H9 (cell line): ENCODE measurements around the gene TAF15. TPM values are rescaled to one million over a fixed set of nuclear protein-coding genes. Genes with fewer than 3 reads are reported as not detected.

Experiments
- DNase-seq: peaks from one replicate; pipeline ENCODE4 v3.0.0-alpha.2; 2017
- H2AFZ ChIP-seq: one replicate; pipeline ENCODE4 v1.6.1; 2013; ENCODE audit warnings: mild to moderate bottlenecking, low read length, control low read depth, moderate library complexity
- H2AK5ac ChIP-seq: 2 replicates; pipeline ENCODE4 v1.6.1; 2013; ENCODE audit warnings: low read length, control low read depth, mixed read lengths; ENCODE audit not compliant: insufficient read length
- H2BK120ac ChIP-seq: one replicate; pipeline ENCODE4 v1.6.1; 2013; ENCODE audit warnings: low read depth, mild to moderate bottlenecking, low read length, control low read depth, inconsistent platforms; ENCODE audit not compliant: poor library complexity, severe bottlenecking
- H2BK12ac ChIP-seq: 2 replicates; pipeline ENCODE4 v1.6.1; 2013; ENCODE audit warnings: low read length, control low read depth, mixed read lengths, low read depth; ENCODE audit not compliant: insufficient read length
- H2BK15ac ChIP-seq: 2 replicates; pipeline ENCODE4 v1.6.1; 2013; ENCODE audit warnings: low read depth, low read length, control low read depth
- H2BK20ac ChIP-seq: one replicate; pipeline ENCODE4 v1.6.1; 2013; ENCODE audit warnings: low read depth, mild to moderate bottlenecking, low read length, control low read depth, inconsistent platforms; ENCODE audit not compliant: poor library complexity, severe bottlenecking
- H2BK5ac ChIP-seq: 2 replicates; pipeline ENCODE4 v1.6.1; 2013; ENCODE audit warnings: low read length, control low read depth, mixed read lengths; ENCODE audit not compliant: insufficient read length
- H3K14ac ChIP-seq: 2 replicates; pipeline ENCODE4 v1.6.1; 2013; ENCODE audit warnings: low read length, control low read depth; ENCODE audit not compliant: insufficient read depth
- H3K18ac ChIP-seq: 2 replicates; pipeline ENCODE4 v1.6.1; 2013; ENCODE audit warnings: low read depth, mild to moderate bottlenecking, mixed read lengths, low read length, control low read depth; ENCODE audit not compliant: insufficient read length
- H3K23ac ChIP-seq: 2 replicates; pipeline ENCODE4 v1.6.1; 2013; ENCODE audit warnings: low read length, control low read depth, mixed read lengths, low read depth; ENCODE audit not compliant: insufficient read length
- H3K23me2 ChIP-seq: 2 replicates; pipeline ENCODE4 v1.6.1; 2013; ENCODE audit warnings: low read depth, mild to moderate bottlenecking, mixed read lengths, low read length, control low read depth; ENCODE audit not compliant: insufficient read length, poor library complexity, severe bottlenecking
- H3K27ac ChIP-seq: 2 replicates; pipeline ENCODE4 v1.5.1; 2013; ENCODE audit warnings: low read length, control low read depth, mixed read lengths, low read depth; ENCODE audit not compliant: insufficient read length
- H3K27me3 ChIP-seq: 2 replicates; pipeline ENCODE4 v1.6.1; 2013; ENCODE audit warnings: low read length, control low read depth, inconsistent platforms; ENCODE audit not compliant: insufficient read depth
- H3K4ac ChIP-seq: 2 replicates; pipeline ENCODE4 v1.6.1; 2013; ENCODE audit warnings: low read depth, mild to moderate bottlenecking, control low read depth, inconsistent platforms, low read length, moderate library complexity
- H3K4me1 ChIP-seq: 2 replicates; pipeline ENCODE4 v1.6.1; 2013; ENCODE audit warnings: low read length, control low read depth, inconsistent platforms; ENCODE audit not compliant: insufficient read depth
- H3K4me2 ChIP-seq: 2 replicates; pipeline ENCODE4 v1.6.1; 2013; ENCODE audit warnings: low read length, control low read depth, mixed read lengths; ENCODE audit not compliant: insufficient read length, insufficient read depth
- H3K56ac ChIP-seq: 2 replicates; pipeline ENCODE4 v1.6.1; 2013; ENCODE audit warnings: low read depth, mild to moderate bottlenecking, mixed read lengths, low read length, control low read depth; ENCODE audit not compliant: insufficient read length
- H3K79me1 ChIP-seq: 2 replicates; pipeline ENCODE4 v1.6.1; 2013; ENCODE audit warnings: low read depth, mild to moderate bottlenecking, moderate library complexity, low read length, control low read depth, inconsistent platforms; ENCODE audit not compliant: insufficient read depth, poor library complexity, severe bottlenecking
- H3K79me2 ChIP-seq: 2 replicates; pipeline ENCODE4 v1.6.1; 2013; ENCODE audit warnings: low read length, control low read depth, inconsistent platforms; ENCODE audit not compliant: insufficient read depth
- H3K9ac ChIP-seq: 2 replicates; pipeline ENCODE4 v1.6.1; 2013; ENCODE audit warnings: low read length, control low read depth, mixed read lengths; ENCODE audit not compliant: insufficient read length; ENCODE audit errors: extremely low read depth
- H3K9me3 ChIP-seq: one replicate; pipeline ENCODE4 v1.6.1; 2013; ENCODE audit warnings: low read depth, low read length, inconsistent platforms; ENCODE audit not compliant: control insufficient read depth
- H3T11ph ChIP-seq: one replicate; pipeline ENCODE4 v1.6.1; 2013; ENCODE audit warnings: mild to moderate bottlenecking, low read length, control low read depth, inconsistent platforms
- H4K20me1 ChIP-seq: one replicate; pipeline ENCODE4 v1.6.1; 2013; ENCODE audit not compliant: control insufficient read depth, insufficient read length, insufficient read depth
- H4K5ac ChIP-seq: 2 replicates; pipeline ENCODE4 v1.6.1; 2013; ENCODE audit warnings: low read depth, mild to moderate bottlenecking, mixed read lengths, low read length, control low read depth; ENCODE audit not compliant: insufficient read length
- H4K8ac ChIP-seq: replicated peaks from 2 replicates; pipeline ENCODE4 v1.6.1; 2013; ENCODE audit warnings: low read length, control low read depth, mixed read lengths, low read depth; ENCODE audit not compliant: insufficient read length
- H4K91ac ChIP-seq: 2 replicates; pipeline ENCODE4 v1.6.1; 2013; ENCODE audit warnings: low read depth, mild to moderate bottlenecking, moderate library complexity, mixed read lengths, low read length, control low read depth; ENCODE audit not compliant: insufficient read length
- H3K27ac Mint-ChIP-seq, 3 experiments: 2 replicates in 2 of 3; 3 replicates in 1 of 3; pipeline ENCODE4 v1.8.0; 2020 to 2021; ENCODE audit warnings: mixed read lengths in 3 of 3, mild to moderate bottlenecking in 1 of 3, moderate library complexity in 1 of 3
- H3K27me3 Mint-ChIP-seq: 2 replicates; pipeline ENCODE4 v1.8.0; 2021; ENCODE audit warnings: low read depth, mild to moderate bottlenecking, moderate library complexity, mixed read lengths
- H3K36me3 Mint-ChIP-seq, 3 experiments: 2 replicates in 2 of 3; 3 replicates in 1 of 3; pipeline ENCODE4 v1.8.0; 2020 to 2021; ENCODE audit warnings: low read depth in 3 of 3, mixed read lengths in 3 of 3; ENCODE audit not compliant: insufficient read depth in 1 of 3
- H3K4me1 Mint-ChIP-seq, 2 experiments: 2 replicates each; pipeline ENCODE4 v1.8.0; 2020; ENCODE audit warnings: mixed read lengths in 2 of 2
- H3K4me3 Mint-ChIP-seq, 2 experiments: 2 replicates in 1 of 2; 3 replicates in 1 of 2; pipeline ENCODE4 v1.8.0; 2020 to 2021; ENCODE audit warnings: mild to moderate bottlenecking in 2 of 2, mixed read lengths in 2 of 2, moderate library complexity in 1 of 2
- H3K9me3 Mint-ChIP-seq, 2 experiments: 2 replicates in 1 of 2; 3 replicates in 1 of 2; pipeline ENCODE4 v1.8.0; 2020; ENCODE audit warnings: mild to moderate bottlenecking in 2 of 2, mixed read lengths in 2 of 2, moderate library complexity in 1 of 2
- CTCF ChIP-seq: fragments of 200-600 bp; sonication (generic); conservative IDR thresholded peaks from 3 replicates; pipeline ENCODE4 v1.8.0; 2021; ENCODE audit warnings: antibody characterized with exemption, mild to moderate bottlenecking
- WGBS: extraction: QIAGEN DNeasy Blood & Tissue Kit; methylation state at CpG from one replicate; pipeline ENCODE4 v1.1.7; 2013; ENCODE audit warnings: missing lambda C conversion rate, low lambda C conversion rate, mixed read lengths; ENCODE audit not compliant: insufficient read length; ENCODE audit errors: extremely low coverage; 5-methylcytosine and 5-hydroxymethylcytosine counted together
- total RNA-seq: library from RNA; stranded (reverse); gene quantifications from 2 replicates; pipeline ENCODE4 v1.2.1, GENCODE V29; 2021

TAF15 gene
- total RNA-seq, 1 experiment from 2014 or later = 304 TPM

- Mint-ChIP-seq H3K27me3 (peaks cover 20% of the 10 kb centered on the region), H3K4me3 (no peak overlapping the region), H3K9me3 (no peaks in the 10 kb centered on the region; a peak in 2 of 5 replicates), H3K4me1 (peaks cover 32 to 33% of the 10 kb centered on the region in 2 experiments), H3K27ac (no peak overlapping the region), H3K36me3 (no peaks in the 10 kb centered on the region; a peak in 1 of 7 replicates)
- Histone ChIP-seq H3K9ac (no peak overlapping the region), H3K4me1 (peaks cover 4% of the 10 kb centered on the region; the same call in 1 of the 2 replicates), H4K8ac (no peak overlapping the region), H3K23me2 (peaks cover 5% of the 10 kb centered on the region), H4K5ac (no peak overlapping the region), H3K23ac (no peak overlapping the region), H2AFZ (no peak overlapping the region), H2BK20ac (no peak overlapping the region), H3K79me1 (no peaks in the 10 kb centered on the region), H3K27ac (no peak overlapping the region), H4K20me1 (no peaks in the 10 kb centered on the region), H3T11ph (no peak overlapping the region), H2BK120ac (no peak overlapping the region), H3K9me3 (no peaks in the 10 kb centered on the region), H3K18ac (no peak overlapping the region), H4K91ac (no peak overlapping the region), H2AK5ac (no peak overlapping the region), H3K4me2 (no peak overlapping the region), H3K56ac (no peak overlapping the region), H2BK5ac (no peak overlapping the region), H3K14ac (no peak overlapping the region), H3K79me2 (no peaks in the 10 kb centered on the region), H3K4ac (no peak overlapping the region), H3K27me3 (no peaks in the 10 kb centered on the region), H2BK15ac (no peak overlapping the region), H2BK12ac (no peak overlapping the region)
- no CpG with 5 or more reads among the region's 2 CpGs for WGBS
- DNase-seq = no peak
- no peak for TF ChIP-seq CTCF
These were observed 40.5 kb upstream of the TAF15 start for GRCh38 chr17:35768797-35769196.
